T-cell (primary cell): ENCODE results near the gene CNKSR3. TPM values are rescaled to one million over a fixed set of nuclear protein-coding genes. Genes with fewer than 3 reads are reported as not detected.

Experiments used
- ATAC-seq, 4 experiments: fragments of 200-7000 bp in 3 of 4; fragments of 150-1000 bp in 1 of 4; cut with Tn5 transposase; replicated peaks in 1 of 4; 1 replicate in 3 of 4; 2 replicates in 1 of 4; pipeline ENCODE4 v1.10.0; 2021; ENCODE audit warnings: moderate library complexity in 3 of 4, mild to moderate bottlenecking in 2 of 4, moderate number of reproducible peaks in 1 of 4
- CTCF ChIA-PET, 2 donors: fragments of 300-600 bp; sonication (Branson Sonifier 250); formaldehyde crosslinking; loops; one replicate each; lab custom pipeline; 2022; ENCODE audit warnings: antibody characterized with exemption in 2 of 2; lab: Charles Lee
- POLR2A ChIA-PET, 2 donors: fragments of 300-600 bp; sonication (Branson Sonifier 250); formaldehyde crosslinking; loops; one replicate each; lab custom pipeline; 2022; ENCODE audit warnings: antibody characterized with exemption in 2 of 2; lab: Charles Lee
- DNase-seq, 35 experiments: peaks; one replicate each; pipeline versions ENCODE4 v3.0.0 to v3.0.0-alpha.2; 2013 to 2023
- H3K27ac ChIP-seq: one replicate; pipeline ENCODE4 v1.5.1; 2013; ENCODE audit warnings: low read length
- H3K27me3 ChIP-seq, 2 experiments: replicated peaks in 1 of 2; 1 replicate in 1 of 2; 2 replicates in 1 of 2; pipeline versions ENCODE4 v1.6.1 to v1.7.0; 2013; ENCODE audit warnings: low read length in 1 of 2, mixed read lengths in 1 of 2; ENCODE audit not compliant: control insufficient read depth in 2 of 2, insufficient read depth in 2 of 2; ENCODE audit errors: extremely low read depth in 1 of 2
- H3K36me3 ChIP-seq, 2 donors: 1 replicate in 1 of 2; 2 replicates in 1 of 2; pipeline versions ENCODE4 v1.6.1 to v1.7.0; 2013; ENCODE audit warnings: low read length in 1 of 2; ENCODE audit not compliant: control insufficient read depth in 2 of 2, insufficient read depth in 1 of 2; ENCODE audit errors: extremely low read depth in 1 of 2
- H3K4me1 ChIP-seq, 2 experiments: 1 replicate in 1 of 2; 2 replicates in 1 of 2; pipeline versions ENCODE4 v1.6.1 to v1.7.0; 2013; ENCODE audit warnings: low read length in 2 of 2, mixed read lengths in 1 of 2; ENCODE audit not compliant: insufficient read depth in 2 of 2, control insufficient read depth in 1 of 2; ENCODE audit errors: extremely low read depth in 1 of 2
- H3K4me3 ChIP-seq, 2 donors: 1 replicate in 1 of 2; 2 replicates in 1 of 2; pipeline versions ENCODE4 v1.5.1 to v1.7.0; 2013; ENCODE audit warnings: mild to moderate bottlenecking in 2 of 2, low read length in 1 of 2, moderate library complexity in 1 of 2; ENCODE audit not compliant: control insufficient read depth in 1 of 2; ENCODE audit errors: extremely low read depth in 1 of 2
- H3K9me3 ChIP-seq: 2 replicates; pipeline ENCODE4 v1.7.0; 2013
- H3K27ac Mint-ChIP-seq, 2 donors: one replicate each; pipeline ENCODE4 v1.8.0; 2020 to 2021; ENCODE audit warnings: mild to moderate bottlenecking in 2 of 2, mixed read lengths in 2 of 2
- H3K27me3 Mint-ChIP-seq, 2 donors: one replicate each; pipeline ENCODE4 v1.8.0; 2021 to 2022; ENCODE audit warnings: mixed read lengths in 2 of 2
- H3K36me3 Mint-ChIP-seq: one replicate; pipeline ENCODE4 v1.8.0; 2021; ENCODE audit warnings: mixed read lengths
- H3K4me1 Mint-ChIP-seq, 3 donors: one replicate each; pipeline ENCODE4 v1.8.0; 2020 to 2022; ENCODE audit warnings: mixed read lengths in 3 of 3, mild to moderate bottlenecking in 1 of 3
- H3K4me3 Mint-ChIP-seq, 3 donors: one replicate each; pipeline ENCODE4 v1.8.0; 2020 to 2022; ENCODE audit warnings: mild to moderate bottlenecking in 3 of 3, mixed read lengths in 3 of 3, moderate library complexity in 3 of 3
- H3K9me3 Mint-ChIP-seq, 3 donors: one replicate each; pipeline ENCODE4 v1.8.0; 2020 to 2022; ENCODE audit warnings: mixed read lengths in 3 of 3
- WGBS: methylation state at CpG from one replicate; pipeline ENCODE4 v1.1.5; 2013; ENCODE audit warnings: missing lambda C conversion rate; ENCODE audit not compliant: insufficient coverage; 5-methylcytosine and 5-hydroxymethylcytosine counted together
- total RNA-seq, 35 experiments: library from RNA in 6 of 35; stranded (reverse) in 6 of 35; fragments of 120-200 nt in 1 of 35; gene quantifications; one replicate each; pipeline versions ENCODE4 v1.2.1 to v1.2.4 and lab custom pipeline; 2013 to 2026

CNKSR3 gene
- total RNA-seq, 5 donors from 2014 or later (not counting 1 experiment from before 2014, with no cell fraction given), result 0.05 to 0.35 (median 0.20) TPM

- ATAC-seq, result no peak
- H3K27ac Mint-ChIP-seq, result no peak overlapping the region
- H3K36me3 ChIP-seq, result no peaks in the 10 kb centered on the region
Observed at GRCh38 chr6:154382740-154383139, 127.7 kb downstream of the CNKSR3 start.

DNA sequence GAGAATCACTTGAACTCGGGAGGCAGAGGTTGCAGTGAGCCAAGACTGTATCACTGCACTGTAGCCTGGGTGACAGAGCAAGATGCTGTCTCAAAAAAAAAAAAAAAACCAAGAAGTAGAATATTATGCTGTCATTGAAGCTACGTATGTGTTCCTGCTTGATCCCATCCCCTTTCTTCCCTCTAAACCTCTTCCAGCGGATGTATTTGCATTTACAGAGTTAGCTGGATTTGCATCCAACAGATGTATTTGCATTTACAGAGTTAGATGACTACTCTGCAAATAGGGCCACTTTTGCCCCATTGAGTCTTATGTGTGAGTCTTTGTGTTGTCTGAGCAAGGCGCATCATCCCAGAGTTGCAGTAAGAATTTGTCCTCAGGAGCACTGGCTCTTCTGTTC is 128.9 kb downstream of the CNKSR3 start:
- WGBS, result 50% methylated on average over 1 of the region's 4 CpGs
- DNase-seq (no peak), ATAC-seq (no peak)
- no peaks in the 10 kb centered on the region for H3K36me3 Mint-ChIP-seq
- Histone ChIP-seq H3K27me3 (peaks cover 0 to 5% of the 10 kb centered on the region in 2 experiments), H3K9me3 (no peaks in the 10 kb centered on the region), H3K4me3 (no peak overlapping the region), H3K27ac (no peak overlapping the region), H3K36me3 (no peaks in the 10 kb centered on the region), H3K4me1 (no peaks in the 10 kb centered on the region)
- H3K4me3 Mint-ChIP-seq, result no peak overlapping the region
- ChIA-PET POLR2A (no interaction called here), CTCF (interaction anchor here in 1 of 2 donors (0.8 to 1.0 kb wide), 2 partner anchors 11 to 42 kb away, joined by 4 to 6 read pairs; no protein-coding TSS in a partner anchor)
- H3K27me3 Mint-ChIP-seq, result peaks cover 0 to 2% of the 10 kb centered on the region in 2 donors
- H3K27ac Mint-ChIP-seq, result no peak overlapping the region
- H3K9me3 Mint-ChIP-seq, result peaks cover 0 to 7% (median 5%) of the 10 kb centered on the region in 3 donors
- H3K4me1 Mint-ChIP-seq, result no peaks in the 10 kb centered on the region

More at GRCh38 chr6:154382740-154383139, 127.7 kb downstream of the CNKSR3 start:
- CTCF ChIA-PET, result no interaction called here
- no peaks in the 10 kb centered on the region for H3K36me3 Mint-ChIP-seq
- H3K4me3 Mint-ChIP-seq, result no peak overlapping the region
- WGBS, result 92% methylated on average over 6 of the region's 8 CpGs
- Histone ChIP-seq H3K9me3 (no peaks in the 10 kb centered on the region), H3K27me3 (peaks cover 0 to 5% of the 10 kb centered on the region in 2 experiments), H3K4me1 (no peaks in the 10 kb centered on the region), H3K4me3 (no peak overlapping the region), H3K27ac (no peak overlapping the region)
- peaks cover 4 to 7% of the 10 kb centered on the region in 2 donors for H3K27me3 Mint-ChIP-seq
- DNase-seq, result no peak
- peaks cover 0 to 7% (median 5%) of the 10 kb centered on the region in 3 donors for H3K9me3 Mint-ChIP-seq
- H3K4me1 Mint-ChIP-seq, result no peaks in the 10 kb centered on the region
- POLR2A ChIA-PET, result no interaction called here

GRCh38 chr6:154380741-154381140 is 129.7 kb downstream of the CNKSR3 start:
- H3K27me3 Mint-ChIP-seq, result peaks cover 0 to 2% of the 10 kb centered on the region in 2 donors
- POLR2A ChIA-PET, result no interaction called here
- H3K4me1 ChIP-seq, result no peaks in the 10 kb centered on the region
- DNase-seq (no peak), ATAC-seq (no peak)
- CTCF ChIA-PET, result no interaction called here
- H3K4me1 Mint-ChIP-seq, result no peaks in the 10 kb centered on the region
- no CpG with 5 or more reads among the region's 2 CpGs for WGBS
- H3K9me3 Mint-ChIP-seq, result peaks cover 0 to 7% (median 5%) of the 10 kb centered on the region in 3 donors
- no peaks in the 10 kb centered on the region for H3K9me3 ChIP-seq
- no peaks in the 10 kb centered on the region for H3K36me3 ChIP-seq
- no peaks in the 10 kb centered on the region for H3K36me3 Mint-ChIP-seq
- H3K27me3 ChIP-seq, result peaks cover 0 to 7% of the 10 kb centered on the region in 2 experiments
- H3K4me3 Mint-ChIP-seq, result no peak overlapping the region
- H3K27ac ChIP-seq, result no peak overlapping the region
- no peak overlapping the region for H3K4me3 ChIP-seq
- no peak overlapping the region for H3K27ac Mint-ChIP-seq

DNA sequence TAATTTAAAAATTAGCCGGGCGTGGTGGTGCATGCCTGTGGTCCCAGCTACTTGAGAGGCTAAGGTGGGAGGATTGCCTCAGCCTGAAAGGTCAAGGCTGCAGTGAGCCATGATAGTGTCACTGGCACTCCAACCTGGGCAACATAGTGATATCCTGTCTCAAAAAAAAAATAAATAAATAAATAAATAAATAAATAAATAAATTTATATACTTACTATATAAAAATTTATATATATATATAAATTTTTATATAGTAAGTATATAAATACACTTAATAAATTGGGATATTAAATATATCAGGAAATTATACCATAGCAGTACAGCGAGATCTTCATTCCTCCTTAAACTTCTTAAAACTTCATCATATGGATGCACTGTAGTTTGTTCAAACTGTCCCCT is 130.9 kb downstream of the CNKSR3 start:
- H3K9me3 ChIP-seq, result no peaks in the 10 kb centered on the region
- ChIA-PET CTCF (no interaction called here), POLR2A (no interaction called here)
- no peak overlapping the region for H3K4me3 Mint-ChIP-seq
- no peak for ATAC-seq
- no peak overlapping the region for H3K27ac ChIP-seq
- H3K27ac Mint-ChIP-seq, result no peak overlapping the region
- H3K27me3 ChIP-seq, result peaks cover 0 to 5% of the 10 kb centered on the region in 2 experiments
- no peak overlapping the region for H3K4me3 ChIP-seq
- H3K9me3 Mint-ChIP-seq, result peaks cover 0 to 7% (median 5%) of the 10 kb centered on the region in 3 donors
- H3K36me3 ChIP-seq, result no peaks in the 10 kb centered on the region
- H3K36me3 Mint-ChIP-seq, result no peaks in the 10 kb centered on the region
- no peaks in the 10 kb centered on the region for H3K4me1 ChIP-seq
- WGBS, result no CpG with 5 or more reads among the region's 3 CpGs
- H3K4me1 Mint-ChIP-seq, result no peaks in the 10 kb centered on the region
- peaks cover 0 to 2% of the 10 kb centered on the region in 2 donors for H3K27me3 Mint-ChIP-seq
- DNase-seq, result no peak

GRCh38 chr6:154378518-154378917 is 132.0 kb downstream of the CNKSR3 start:
- Histone ChIP-seq H3K4me3 (no peak overlapping the region), H3K36me3 (no peaks in the 10 kb centered on the region), H3K27me3 (peaks cover 0 to 4% of the 10 kb centered on the region in 2 experiments), H3K9me3 (no peaks in the 10 kb centered on the region), H3K27ac (no peak overlapping the region), H3K4me1 (no peaks in the 10 kb centered on the region)
- no peak overlapping the region for H3K27ac Mint-ChIP-seq
- DNase-seq (no peak), ATAC-seq (no peak)
- WGBS, result no CpG with 5 or more reads among the region's 2 CpGs
- H3K4me3 Mint-ChIP-seq, result no peak overlapping the region
- H3K27me3 Mint-ChIP-seq, result peaks cover 0 to 2% of the 10 kb centered on the region in 2 donors
- H3K9me3 Mint-ChIP-seq, result peaks cover 0 to 7% (median 5%) of the 10 kb centered on the region in 3 donors
- ChIA-PET POLR2A (no interaction called here), CTCF (no interaction called here)
- H3K4me1 Mint-ChIP-seq, result no peaks in the 10 kb centered on the region
- no peaks in the 10 kb centered on the region for H3K36me3 Mint-ChIP-seq

GRCh38 chr6:154377726-154378125 is 132.8 kb downstream of the CNKSR3 start:
- Histone ChIP-seq H3K27me3 (peaks cover 0 to 2% of the 10 kb centered on the region in 2 experiments), H3K27ac (no peak overlapping the region), H3K36me3 (no peaks in the 10 kb centered on the region), H3K4me3 (no peak overlapping the region), H3K4me1 (no peaks in the 10 kb centered on the region), H3K9me3 (no peaks in the 10 kb centered on the region)
- Mint-ChIP-seq H3K27me3 (peaks cover 0 to 5% of the 10 kb centered on the region in 2 donors), H3K36me3 (no peaks in the 10 kb centered on the region), H3K4me1 (no peaks in the 10 kb centered on the region), H3K4me3 (no peak overlapping the region), H3K9me3 (peaks cover 0 to 2% (median 0%) of the 10 kb centered on the region in 3 donors), H3K27ac (no peak overlapping the region)
- ATAC-seq, result no peak
- ChIA-PET CTCF (no interaction called here), POLR2A (no interaction called here)
- 88% methylated on average over 1 of the region's 4 CpGs for WGBS
- no peak for DNase-seq
